GM13976 (cell line): ENCODE measurements around the gene CCM2.
A peak's percentile ranks its signal among the peaks of the same experiment; 100 is the strongest.

Source experiments
- DNase-seq: peaks from one replicate; pipeline ENCODE4 v3.0.0; 2012; ENCODE audit warnings: low spot score
- CTCF ChIP-seq: IDR thresholded peaks from 2 replicates; pipeline ENCODE4 v1.5.1; 2012; ENCODE audit warnings: borderline replicate concordance, mild to moderate bottlenecking; ENCODE audit not compliant: insufficient read depth; ENCODE audit errors: extremely low read depth, missing control alignments, control extremely low read depth
- in situ Hi-C: fragments of 300-500 bp; cut with MboI; formaldehyde crosslinking; loops from one replicate; pipeline ENCODE4 v1.12.0; 2022; ENCODE audit warnings: low sequenced_read_pairs, mixed read lengths, inconsistent platforms; ENCODE audit not compliant: unreplicated experiment

CCM2 gene

GRCh38 chr7:45088821-45089340, 88.9 kb downstream of the CCM2 start, which contains the start of gene NACAD:
Gene NACAD, minus strand, starts transcription at chr7:45088969. Its CDS starts 75 bp downstream, at chr7:45088894.
- no peak for TF ChIP-seq CTCF
- DNase-seq: peak; percentile 60
- in situ Hi-C loops: no loop called here

- DNase-seq: peak; percentile 81
Observed at GRCh38 chr7:45089341-45089891, 89.4 kb downstream of the CCM2 start.

GRCh38 chr7:45092100-45092930, 92.3 kb downstream of the CCM2 start:
- DNase-seq: no peak
- in situ Hi-C loops: no loop called here
- no peak for TF ChIP-seq CTCF

More at GRCh38 chr7:45089341-45089891, 89.4 kb downstream of the CCM2 start:
- no peak for TF ChIP-seq CTCF
- in situ Hi-C loops: no loop called here

GRCh38 chr7:45092931-45093235, 92.9 kb downstream of the CCM2 start:
- in situ Hi-C loops: no loop called here

GRCh38 chr7:45098983-45099839, 99.2 kb downstream of the CCM2 start:
- in situ Hi-C loops: no loop called here
- no peak for TF ChIP-seq CTCF
- DNase-seq: peak; percentile 28

More at GRCh38 chr7:45092931-45093235, 92.9 kb downstream of the CCM2 start:
- TF ChIP-seq CTCF: no peak
- no peak for DNase-seq
